ENCODE data around the gene RYR2.

GRCh38 chr1:237792149-237792548, 750.2 kb downstream of the RYR2 start:
- no peak for TF ChIP-seq SP1 (IDR thresholded peaks at IDR 0.05)
- TF ChIP-seq FOXA1 (IDR thresholded peaks at IDR 0.05): no peak
- no peak for TF ChIP-seq L3MBTL2 (conservative IDR thresholded peaks at IDR 0.05)
- TF ChIP-seq TARDBP (IDR thresholded peaks at IDR 0.05): no peak
- no peak for TF ChIP-seq SUZ12 (IDR thresholded peaks at IDR 0.05)
- no peak for TF ChIP-seq HDGF (IDR thresholded peaks at IDR 0.05; ENCODE audit: borderline replicate concordance)
- no peak for TF ChIP-seq BHLHE40 (IDR thresholded peaks at IDR 0.05; ENCODE audit: borderline replicate concordance)
- no peak for TF ChIP-seq ELF4 (IDR thresholded peaks at IDR 0.05)
- no peak for TF ChIP-seq FOXM1 (IDR thresholded peaks at IDR 0.05; ENCODE audit: borderline replicate concordance)
- TF ChIP-seq NFRKB (IDR thresholded peaks at IDR 0.05): no peak
- TF ChIP-seq PKNOX1 (IDR thresholded peaks at IDR 0.05): no peak

All from HEK293T (cell line).